PFSK-1 (cell line): ENCODE results near the gene CCSER1.

Experiments used
- SIN3A ChIP-seq: IDR thresholded peaks from 2 replicates; pipeline ENCODE4 v1.6.1; 2012; ENCODE audit warnings: mild to moderate bottlenecking, low read length, moderate library complexity, borderline replicate concordance; ENCODE audit not compliant: insufficient read depth
- TAF1 ChIP-seq: IDR thresholded peaks from 2 replicates; pipeline ENCODE4 v1.6.1; 2012; ENCODE audit warnings: low read length, control low read depth, borderline replicate concordance; ENCODE audit not compliant: insufficient read depth

- TF ChIP-seq SIN3A (no peak), TAF1 (no peak)
Measured at GRCh38 chr4:90982813-90983212, 855.6 kb downstream of the CCSER1 start.
